MCF 10A (cell line): ENCODE results near the gene GDF11. TPM values are rescaled to one million over a fixed set of nuclear protein-coding genes. Genes with fewer than 3 reads are reported as not detected.

Source experiments
- BruUV-seq: library from RNA; stranded (reverse); fragments of 400-500 nt; replicated peaks from 2 replicates; lab custom pipeline; 2021; lab: Mats Ljungman, UMichigan
- CTCF ChIA-PET: fragments of 300-600 bp; sonication (Branson Sonifier 250); formaldehyde crosslinking; extraction: SDS; loops from one replicate; lab custom pipeline; 2021; ENCODE audit warnings: antibody characterized with exemption, inconsistent platforms; lab: Yijun Ruan, JAX
- POLR2A ChIA-PET: fragments of 300-600, 350-650 bp; sonication (Branson Sonifier 250); formaldehyde crosslinking; extraction: SDS; loops from one replicate; lab custom pipeline; 2020; ENCODE audit warnings: antibody characterized with exemption, inconsistent platforms; lab: Yijun Ruan, JAX
- DNase-seq: peaks from one replicate; pipeline ENCODE4 v3.0.0-alpha.2; 2018; ENCODE audit not compliant: unreplicated experiment
- H3K27ac Mint-ChIP-seq: one replicate; pipeline ENCODE4 v1.8.0; 2022; ENCODE audit warnings: mild to moderate bottlenecking, low read depth, mixed read lengths; ENCODE audit not compliant: unreplicated experiment
- H3K27me3 Mint-ChIP-seq: one replicate; pipeline ENCODE4 v1.8.0; 2022; ENCODE audit warnings: mixed read lengths; ENCODE audit not compliant: insufficient read depth, unreplicated experiment
- H3K36me3 Mint-ChIP-seq: one replicate; pipeline ENCODE4 v1.8.0; 2022; ENCODE audit warnings: mild to moderate bottlenecking, moderate library complexity, mixed read lengths; ENCODE audit not compliant: insufficient read depth, unreplicated experiment
- H3K4me1 Mint-ChIP-seq: one replicate; pipeline ENCODE4 v1.8.0; 2022; ENCODE audit warnings: mixed read lengths; ENCODE audit not compliant: insufficient read depth, unreplicated experiment
- H3K4me3 Mint-ChIP-seq: one replicate; pipeline ENCODE4 v1.8.0; 2022; ENCODE audit warnings: mild to moderate bottlenecking, moderate library complexity, mixed read lengths; ENCODE audit not compliant: unreplicated experiment
- H3K9me3 Mint-ChIP-seq: one replicate; pipeline ENCODE4 v1.8.0; 2022; ENCODE audit warnings: mixed read lengths; ENCODE audit not compliant: unreplicated experiment
- CTCF ChIP-seq: fragments of 200-600 bp; IDR thresholded peaks from one replicate; pipeline ENCODE4 v1.8.0; 2022; ENCODE audit warnings: antibody characterized with exemption, mild to moderate bottlenecking; ENCODE audit not compliant: unreplicated experiment
- intact Hi-C: fragments of 100-400 bp; cut with micrococcal nuclease; formaldehyde crosslinking; loops from 2 replicates; pipeline ENCODE4 v1.14.1; 2022
- total RNA-seq: library from RNA; stranded (reverse); gene quantifications from 2 replicates; pipeline ENCODE4 v1.2.3, GENCODE V29; 2022

GDF11 gene
- total RNA-seq, 1 experiment from 2014 or later, result 1.9 TPM

GRCh38 chr12:55704824-55705718 lies 37.9 kb upstream of the GDF11 start:
- H3K27ac Mint-ChIP-seq, result no peak overlapping the region
- H3K4me1 Mint-ChIP-seq, result peaks cover 9% of the 10 kb centered on the region
- ChIA-PET CTCF (interaction anchor here (0.6 to 1.2 kb wide), 2 partner anchors 16 to 34 kb away, joined by 3 to 4 read pairs; no protein-coding TSS in a partner anchor), POLR2A (interaction anchor here (0.6 kb wide), 1 partner anchor 659 kb away, joined by 4 read pairs; no protein-coding TSS in a partner anchor)
- intact Hi-C loops, result no loop called here
- H3K36me3 Mint-ChIP-seq, result no peaks in the 10 kb centered on the region
- no peak for DNase-seq
- no TSS peak for BruUV-seq
- H3K4me3 Mint-ChIP-seq, result no peak overlapping the region
- peaks cover 35% of the 10 kb centered on the region for H3K27me3 Mint-ChIP-seq
- no peak for TF ChIP-seq CTCF
- no peaks in the 10 kb centered on the region for H3K9me3 Mint-ChIP-seq

- H3K9me3 Mint-ChIP-seq, result no peaks in the 10 kb centered on the region
- ChIA-PET POLR2A (interaction anchor here (0.6 kb wide), 1 partner anchor 658 kb away, joined by 4 read pairs; no protein-coding TSS in a partner anchor), CTCF (interaction anchor here (1.2 kb wide), 1 partner anchor 33 kb away, joined by 4 read pairs; no protein-coding TSS in a partner anchor)
- no peak overlapping the region for H3K27ac Mint-ChIP-seq
- H3K4me3 Mint-ChIP-seq, result no peak overlapping the region
- peaks cover 7% of the 10 kb centered on the region for H3K4me1 Mint-ChIP-seq
- intact Hi-C loops, result no loop called here
- no peak for TF ChIP-seq CTCF
- H3K27me3 Mint-ChIP-seq, result peaks cover 38% of the 10 kb centered on the region
- BruUV-seq, result no TSS peak
- H3K36me3 Mint-ChIP-seq, result no peaks in the 10 kb centered on the region
- DNase-seq, result no peak
Measured at GRCh38 chr12:55705782-55706402, 37.0 kb upstream of the GDF11 start.

- DNase-seq, result no peak
- H3K4me3 Mint-ChIP-seq, result peak overlapping the region; percentile 60
- BruUV-seq, result no TSS peak
- H3K9me3 Mint-ChIP-seq, result no peaks in the 10 kb centered on the region
- H3K27ac Mint-ChIP-seq, result no peak overlapping the region
- no peaks in the 10 kb centered on the region for H3K36me3 Mint-ChIP-seq
- H3K27me3 Mint-ChIP-seq, result peaks cover 38% of the 10 kb centered on the region
- intact Hi-C loops, result no loop called here
- POLR2A ChIA-PET, result no interaction called here
- CTCF ChIA-PET, result interaction anchor here (1.2 kb wide), 1 partner anchor 32 kb away, joined by 4 read pairs; no protein-coding TSS in a partner anchor
- H3K4me1 Mint-ChIP-seq, result peaks cover 7% of the 10 kb centered on the region
- TF ChIP-seq CTCF, result no peak
Measured at GRCh38 chr12:55706568-55707218, 36.2 kb upstream of the GDF11 start.

GRCh38 chr12:55707219-55707671 lies 35.7 kb upstream of the GDF11 start:
- peaks cover 7% of the 10 kb centered on the region for H3K4me1 Mint-ChIP-seq
- TF ChIP-seq CTCF, result no peak
- no peaks in the 10 kb centered on the region for H3K9me3 Mint-ChIP-seq
- H3K27me3 Mint-ChIP-seq, result peaks cover 38% of the 10 kb centered on the region
- ChIA-PET POLR2A (no interaction called here), CTCF (no interaction called here)
- H3K36me3 Mint-ChIP-seq, result no peaks in the 10 kb centered on the region
- intact Hi-C loops, result no loop called here
- DNase-seq, result no peak
- peak overlapping the region; percentile 60 for H3K4me3 Mint-ChIP-seq
- no TSS peak for BruUV-seq
- H3K27ac Mint-ChIP-seq, result no peak overlapping the region
